ENCODE measurements around the gene GBX1.

GBX1 gene

DNA sequence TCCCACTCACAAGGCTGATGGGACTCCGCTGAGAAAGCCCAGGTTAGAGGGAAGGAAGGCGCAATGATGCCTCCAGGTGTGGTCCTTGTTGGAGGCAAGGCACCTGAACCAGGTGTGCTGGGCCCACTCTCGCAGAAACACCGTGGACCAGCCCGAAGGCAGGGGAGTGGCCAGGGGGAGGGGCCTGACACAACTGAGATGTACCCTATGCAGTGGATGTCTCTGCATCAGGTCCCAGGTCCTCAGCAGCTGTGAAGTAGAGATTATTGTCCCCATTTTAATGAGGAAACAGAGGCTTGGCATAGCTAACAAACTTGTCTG is 32.0 kb downstream of the GBX1 start:
- FAIRE-seq (no peak), DNase-seq (ENCODE audit: insufficient read length, low spot score) (no peak)
- TF ChIP-seq, protein P1, sequence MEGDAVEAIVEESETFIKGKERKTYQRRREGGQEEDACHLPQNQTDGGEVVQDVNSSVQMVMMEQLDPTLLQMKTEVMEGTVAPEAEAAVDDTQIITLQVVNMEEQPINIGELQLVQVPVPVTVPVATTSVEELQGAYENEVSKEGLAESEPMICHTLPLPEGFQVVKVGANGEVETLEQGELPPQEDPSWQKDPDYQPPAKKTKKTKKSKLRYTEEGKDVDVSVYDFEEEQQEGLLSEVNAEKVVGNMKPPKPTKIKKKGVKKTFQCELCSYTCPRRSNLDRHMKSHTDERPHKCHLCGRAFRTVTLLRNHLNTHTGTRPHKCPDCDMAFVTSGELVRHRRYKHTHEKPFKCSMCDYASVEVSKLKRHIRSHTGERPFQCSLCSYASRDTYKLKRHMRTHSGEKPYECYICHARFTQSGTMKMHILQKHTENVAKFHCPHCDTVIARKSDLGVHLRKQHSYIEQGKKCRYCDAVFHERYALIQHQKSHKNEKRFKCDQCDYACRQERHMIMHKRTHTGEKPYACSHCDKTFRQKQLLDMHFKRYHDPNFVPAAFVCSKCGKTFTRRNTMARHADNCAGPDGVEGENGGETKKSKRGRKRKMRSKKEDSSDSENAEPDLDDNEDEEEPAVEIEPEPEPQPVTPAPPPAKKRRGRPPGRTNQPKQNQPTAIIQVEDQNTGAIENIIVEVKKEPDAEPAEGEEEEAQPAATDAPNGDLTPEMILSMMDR (IDR thresholded peaks at IDR 0.05; ENCODE audit: insufficient read depth, missing control alignments): no peak

- TF ChIP-seq, protein P1 (IDR thresholded peaks at IDR 0.05; ENCODE audit: insufficient read depth, missing control alignments): no peak
- FAIRE-seq: no peak
Observed at GRCh38 chr7:151134743-151135524, 32.6 kb downstream of the GBX1 start.

GRCh38 chr7:151133986-151134742 is 33.3 kb downstream of the GBX1 start:
- FAIRE-seq (no peak), DNase-seq (ENCODE audit: insufficient read length, low spot score) (peak; percentile 17)
- TF ChIP-seq, protein P1 (IDR thresholded peaks at IDR 0.05; ENCODE audit: insufficient read depth, missing control alignments): no peak

More at GRCh38 chr7:151134743-151135524, 32.6 kb downstream of the GBX1 start:
- DNase-seq (ENCODE audit: insufficient read length, low spot score): no peak

DNA sequence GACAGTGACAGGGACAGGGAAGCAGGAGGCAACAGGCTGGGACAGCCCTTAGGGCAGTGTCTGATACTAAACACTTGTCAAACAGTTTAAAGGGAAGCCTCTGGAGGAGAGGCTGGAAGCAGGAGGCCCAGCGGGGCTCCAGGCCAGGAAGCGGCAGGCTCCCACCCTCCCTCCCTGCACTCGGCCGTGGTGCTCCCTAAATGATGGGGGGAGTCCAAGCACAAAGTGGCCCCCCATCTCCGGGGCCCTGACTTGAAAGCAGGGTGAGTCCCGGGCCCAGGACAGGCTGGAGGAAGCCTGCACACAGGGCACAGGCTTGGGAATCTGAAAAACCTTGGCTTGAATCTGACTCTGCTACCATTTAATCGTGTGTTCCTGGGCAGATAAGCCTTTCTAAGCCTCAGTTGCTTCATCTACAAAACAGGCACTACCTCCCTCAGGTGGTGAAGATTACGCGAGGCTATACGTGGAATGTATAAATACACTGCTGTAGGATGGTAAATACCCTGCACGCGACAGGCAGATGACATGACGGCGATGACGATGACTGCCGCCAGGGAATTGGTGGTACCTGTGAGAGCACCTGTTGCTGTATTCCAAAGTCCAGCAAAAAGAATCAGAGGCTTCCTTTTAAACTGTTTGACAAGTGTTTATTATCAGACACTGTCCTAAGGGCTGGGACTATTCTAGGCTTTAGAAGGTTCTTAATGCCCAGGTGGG is 34.1 kb downstream of the GBX1 start:
- TF ChIP-seq, protein P1 (IDR thresholded peaks at IDR 0.05; ENCODE audit: insufficient read depth, missing control alignments): no peak
- DNase-seq (ENCODE audit: insufficient read length, low spot score) (peak; percentile 19), FAIRE-seq (no peak)

GRCh38 chr7:151132461-151133205 is 34.9 kb downstream of the GBX1 start:
- no peak for FAIRE-seq
- TF ChIP-seq, protein P1 (IDR thresholded peaks at IDR 0.05; ENCODE audit: insufficient read depth, missing control alignments): no peak
- no peak for DNase-seq (ENCODE audit: insufficient read length, low spot score)

DNA sequence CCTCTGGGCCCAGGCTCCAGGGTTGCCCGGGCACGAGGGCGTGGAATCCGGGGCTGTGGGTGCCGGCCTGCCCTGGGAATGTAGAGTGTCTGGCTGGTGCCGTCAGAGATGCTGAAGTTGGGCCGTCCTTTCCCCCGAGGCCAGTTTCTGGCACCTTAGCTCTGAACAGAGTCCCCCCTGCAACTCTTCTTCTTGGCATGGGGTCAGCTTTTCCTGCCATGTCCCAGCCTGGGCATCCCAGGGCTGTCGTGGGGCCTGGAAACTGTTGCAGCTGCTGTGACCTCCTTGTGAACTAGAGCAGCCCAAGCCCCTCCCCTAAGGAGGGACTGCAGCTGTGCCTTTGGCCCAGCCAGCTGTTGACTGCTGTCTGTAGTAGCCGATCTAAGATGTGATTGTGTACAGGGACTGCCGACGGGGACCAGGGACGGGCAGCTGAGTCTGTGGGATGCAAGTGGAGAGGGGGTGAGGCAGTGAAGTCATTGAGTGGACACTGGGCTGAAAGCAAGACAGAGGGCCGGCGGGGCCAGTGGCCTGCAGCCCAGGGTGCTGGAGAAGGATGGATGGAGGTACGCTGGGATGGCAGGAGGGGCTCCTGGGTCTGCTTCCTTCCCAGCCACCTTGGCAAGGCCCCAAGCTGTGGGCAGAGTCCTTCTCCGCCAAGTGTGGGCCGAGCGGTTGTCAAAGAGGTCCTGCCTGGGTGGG is 35.8 kb downstream of the GBX1 start:
- DNase-seq (ENCODE audit: insufficient read length, low spot score) (no peak), FAIRE-seq (no peak)
- TF ChIP-seq, protein P1 (IDR thresholded peaks at IDR 0.05; ENCODE audit: insufficient read depth, missing control alignments): no peak

All from D721Med (cell line).